ENCODE results near the gene FAM83G.
"Not testable (repeated sequence)": the region's sequence is repeated elsewhere in the genome, so short reads cannot be mapped to it uniquely, and the experiment has no call there.

FAM83G gene, protein sequence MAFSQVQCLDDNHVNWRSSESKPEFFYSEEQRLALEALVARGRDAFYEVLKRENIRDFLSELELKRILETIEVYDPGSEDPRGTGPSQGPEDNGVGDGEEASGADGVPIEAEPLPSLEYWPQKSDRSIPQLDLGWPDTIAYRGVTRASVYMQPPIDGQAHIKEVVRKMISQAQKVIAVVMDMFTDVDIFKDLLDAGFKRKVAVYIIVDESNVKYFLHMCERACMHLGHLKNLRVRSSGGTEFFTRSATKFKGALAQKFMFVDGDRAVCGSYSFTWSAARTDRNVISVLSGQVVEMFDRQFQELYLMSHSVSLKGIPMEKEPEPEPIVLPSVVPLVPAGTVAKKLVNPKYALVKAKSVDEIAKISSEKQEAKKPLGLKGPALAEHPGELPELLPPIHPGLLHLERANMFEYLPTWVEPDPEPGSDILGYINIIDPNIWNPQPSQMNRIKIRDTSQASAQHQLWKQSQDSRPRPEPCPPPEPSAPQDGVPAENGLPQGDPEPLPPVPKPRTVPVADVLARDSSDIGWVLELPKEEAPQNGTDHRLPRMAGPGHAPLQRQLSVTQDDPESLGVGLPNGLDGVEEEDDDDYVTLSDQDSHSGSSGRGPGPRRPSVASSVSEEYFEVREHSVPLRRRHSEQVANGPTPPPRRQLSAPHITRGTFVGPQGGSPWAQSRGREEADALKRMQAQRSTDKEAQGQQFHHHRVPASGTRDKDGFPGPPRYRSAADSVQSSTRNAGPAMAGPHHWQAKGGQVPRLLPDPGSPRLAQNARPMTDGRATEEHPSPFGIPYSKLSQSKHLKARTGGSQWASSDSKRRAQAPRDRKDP

DNA sequence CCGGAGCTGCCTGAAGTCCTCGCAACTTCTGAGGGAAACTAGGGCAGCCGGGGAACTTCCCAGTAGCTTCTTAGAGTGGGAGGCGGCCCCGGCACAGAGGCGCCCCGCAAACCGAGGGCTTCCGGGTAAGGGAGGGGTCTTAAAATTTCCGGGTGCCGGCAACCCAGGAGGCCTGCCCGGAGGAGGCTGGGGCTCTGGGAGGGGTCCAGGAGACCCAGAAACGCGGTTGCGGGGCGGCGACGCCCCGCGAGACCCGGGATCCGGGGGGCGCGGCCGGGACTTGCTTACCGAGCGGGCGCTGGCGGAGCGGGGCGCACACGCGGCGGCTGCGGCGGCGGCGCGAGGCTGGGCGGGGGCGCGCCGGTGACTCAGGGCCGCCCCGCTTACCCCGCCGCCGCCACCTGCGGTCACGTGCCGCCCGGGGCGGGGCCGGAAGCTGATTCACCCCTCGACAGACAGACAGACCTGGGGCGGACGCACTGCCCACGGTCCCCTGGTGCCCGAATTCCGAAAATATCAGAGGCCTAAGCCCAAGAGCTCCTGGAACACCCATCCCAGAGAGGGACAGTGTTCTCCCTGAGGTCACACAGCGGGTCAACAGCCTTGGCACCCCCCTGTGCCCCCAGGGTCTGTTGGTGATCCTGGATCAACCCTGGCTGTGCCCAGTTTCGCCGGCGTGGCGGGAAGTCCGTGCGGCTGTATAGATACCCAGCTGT, at the start of gene FAM83G:
FAM83G (minus strand) TSS at position 344 of the 716 bp plus-strand sequence. CDS start 723 bp downstream, outside the sequence.
- DNase-seq (ENCODE audit: low read depth), result peak; percentile 27

DNA sequence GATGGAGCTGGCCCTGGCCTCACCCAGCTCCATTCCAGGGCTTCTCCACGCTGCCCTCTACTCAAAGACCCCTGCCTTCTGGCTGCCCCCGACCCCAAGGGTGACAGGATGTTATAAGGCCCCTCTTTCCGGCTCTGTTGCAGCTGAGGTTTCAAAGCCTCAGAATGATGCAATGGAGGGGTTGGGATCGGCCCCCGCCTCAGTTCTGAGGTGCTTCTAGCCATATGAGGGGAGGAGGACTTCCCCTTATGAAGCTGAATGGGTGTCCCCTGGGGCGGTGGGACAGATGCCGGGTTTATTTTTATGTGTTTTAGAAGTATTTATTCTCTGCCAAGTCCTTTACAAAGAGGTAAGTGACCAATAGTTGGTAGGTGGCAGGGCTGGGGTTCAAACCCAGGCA, 44.3 kb upstream of the FAM83G start:
- DNase-seq (ENCODE audit: low read depth), result not testable (repeated sequence)

DNA sequence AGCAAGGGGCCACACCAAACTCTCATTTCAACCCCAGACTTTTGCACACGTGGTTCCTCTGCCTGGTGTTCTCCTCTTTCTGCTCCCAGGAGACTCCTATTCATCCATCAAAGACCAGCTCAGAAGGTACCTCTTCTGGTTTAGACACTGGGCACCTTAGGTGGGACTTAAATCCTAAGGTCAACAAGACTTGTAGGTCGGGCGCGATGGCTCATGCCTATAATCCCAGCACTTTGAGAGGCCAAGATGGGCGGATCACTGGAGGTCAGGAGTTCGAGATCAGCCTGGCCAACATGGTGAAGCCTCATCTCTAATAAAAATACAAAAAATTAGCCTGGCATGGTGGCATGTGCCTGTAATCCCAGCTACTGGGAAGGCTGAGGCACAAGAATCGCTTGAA, 42.9 kb upstream of the FAM83G start:
- not testable (repeated sequence) for DNase-seq (ENCODE audit: low read depth)

DNA sequence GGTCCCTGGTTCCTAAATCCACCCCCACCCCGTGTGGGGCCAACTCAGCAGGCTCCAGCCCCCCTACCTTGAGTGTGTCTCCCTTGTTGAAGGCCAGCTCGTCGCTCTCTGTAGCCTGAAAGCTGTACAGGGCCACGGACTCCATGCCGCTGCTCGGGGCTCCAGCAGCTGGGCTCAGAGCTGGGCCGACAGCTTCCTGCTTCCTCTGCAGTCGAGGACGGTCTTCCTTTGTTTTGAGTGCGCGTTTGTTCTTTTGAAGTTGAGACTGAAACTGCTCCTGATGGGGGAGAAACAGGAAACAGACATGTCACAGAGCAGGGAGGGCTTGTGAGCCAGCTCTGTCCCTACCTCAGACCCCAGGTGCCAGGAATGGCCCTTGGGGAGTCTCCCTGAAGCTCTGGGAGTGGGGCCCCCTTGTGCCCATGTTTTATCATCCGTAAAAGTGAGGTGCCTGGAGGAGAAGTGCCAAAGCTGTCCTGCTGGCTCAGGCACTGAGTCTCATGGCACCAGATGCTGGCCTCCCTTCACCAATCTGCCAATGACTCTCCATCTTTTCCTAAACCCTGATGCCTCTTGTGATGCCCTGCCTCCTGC, 42.3 kb upstream of the FAM83G start, which contains the start of gene GRAP:
GRAP (minus strand) TSS at position 176 of the 594 bp plus-strand sequence; CDS start at position 145, 31 bp downstream.
- not testable (repeated sequence) for DNase-seq (ENCODE audit: low read depth)

DNA sequence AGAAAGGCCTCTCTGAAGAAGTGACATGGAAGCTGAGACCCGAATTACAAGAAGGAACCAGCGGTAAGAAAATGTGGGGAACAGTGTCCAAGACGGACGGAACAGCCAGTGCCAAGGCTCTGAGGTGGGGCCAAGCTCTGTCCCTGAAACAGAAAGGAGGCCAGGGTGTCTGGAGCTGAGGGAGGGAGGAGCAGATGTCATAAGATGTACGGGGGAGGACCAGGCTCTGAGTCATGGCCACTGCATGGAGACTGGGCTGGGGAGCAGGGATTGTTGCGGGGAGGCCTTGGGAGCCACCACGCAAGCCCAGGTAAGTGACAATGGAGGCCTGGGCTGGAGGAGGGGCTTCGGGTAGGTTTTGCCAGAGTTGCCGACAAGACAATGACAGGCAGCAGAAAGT, 40.1 kb upstream of the FAM83G start:
- DNase-seq (ENCODE audit: low read depth), result not testable (repeated sequence)

DNA sequence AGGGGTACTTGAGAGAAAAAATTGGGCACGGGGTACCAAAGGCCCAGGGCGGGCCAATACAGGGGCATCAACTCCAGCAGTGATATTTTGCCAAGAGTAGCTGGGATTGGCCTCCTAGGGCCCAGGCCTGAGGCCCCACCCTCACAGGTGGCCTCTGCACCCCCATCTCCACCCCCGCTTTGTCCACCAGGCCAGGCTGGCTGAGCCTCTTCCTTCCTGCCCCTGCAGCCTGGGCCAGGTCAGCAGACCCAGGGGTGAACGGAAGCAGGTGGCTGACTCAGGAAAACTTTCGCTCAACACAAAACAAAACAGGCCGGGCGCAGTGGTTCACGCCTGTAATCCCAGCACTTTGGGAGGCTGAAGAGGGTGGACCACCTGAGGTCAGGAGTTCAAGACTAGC, 38.5 kb upstream of the FAM83G start:
- DNase-seq (ENCODE audit: low read depth), result not testable (repeated sequence)

DNA sequence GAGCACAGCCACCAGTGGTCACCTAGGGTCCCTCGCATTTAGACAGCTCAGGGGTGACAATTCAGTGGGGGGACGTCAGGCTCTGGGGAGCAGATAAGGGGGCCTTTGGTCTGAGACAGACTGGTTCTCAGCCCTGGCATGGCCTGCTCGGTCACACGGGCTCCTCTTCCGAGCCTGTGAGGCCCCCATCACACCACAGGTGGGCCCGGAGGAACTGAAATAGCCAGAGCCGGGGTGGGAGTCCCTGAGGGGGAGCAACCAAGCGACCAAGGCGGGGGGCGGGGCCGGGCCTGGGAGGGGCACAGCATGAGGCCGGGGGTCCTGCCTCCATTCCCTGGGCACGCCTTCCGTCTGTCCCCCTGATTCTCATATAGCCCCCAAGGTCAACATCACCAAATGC, 37.8 kb upstream of the FAM83G start:
- not testable (repeated sequence) for DNase-seq (ENCODE audit: low read depth)

DNA sequence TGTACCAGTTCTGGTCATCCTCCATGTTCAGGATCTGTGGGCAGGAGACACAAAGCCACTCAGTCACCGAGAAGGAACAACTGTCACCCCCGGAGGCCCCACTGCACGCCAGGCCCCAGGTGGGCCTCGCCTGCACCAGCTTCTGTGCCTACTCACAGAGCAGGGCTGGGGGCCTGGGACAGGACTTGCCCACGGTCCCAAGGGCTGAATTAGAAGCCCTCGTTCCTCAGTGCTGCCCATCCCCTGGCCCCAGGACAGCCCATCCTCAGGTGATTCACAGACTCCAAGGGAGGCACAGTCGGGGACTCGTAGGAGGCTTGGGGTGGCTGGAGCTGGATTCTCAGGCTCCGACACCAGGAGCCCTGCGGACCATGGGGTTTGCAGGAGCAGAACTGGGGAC, 37.3 kb upstream of the FAM83G start:
- DNase-seq (ENCODE audit: low read depth), result not testable (repeated sequence)

DNA sequence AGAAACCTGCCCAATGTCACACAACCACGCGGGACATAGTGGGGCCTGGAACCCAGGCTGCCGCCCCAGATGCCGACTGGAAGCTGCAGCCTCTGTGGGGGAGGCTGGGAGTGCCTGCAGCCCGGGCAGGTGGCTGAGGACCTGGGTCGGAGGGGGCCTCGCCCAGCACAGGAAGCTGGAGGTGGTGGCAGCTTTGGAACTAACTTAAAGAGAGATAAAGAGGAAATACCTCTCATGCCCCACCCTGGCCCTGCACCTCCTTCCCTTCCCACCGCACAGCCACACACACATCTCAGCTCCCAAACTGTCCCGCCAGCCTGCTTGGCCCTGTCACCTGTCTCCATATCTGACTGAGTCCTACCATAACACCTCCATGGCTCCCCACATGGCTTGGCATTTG, 35.8 kb upstream of the FAM83G start:
- not testable (repeated sequence) for DNase-seq (ENCODE audit: low read depth)

DNA sequence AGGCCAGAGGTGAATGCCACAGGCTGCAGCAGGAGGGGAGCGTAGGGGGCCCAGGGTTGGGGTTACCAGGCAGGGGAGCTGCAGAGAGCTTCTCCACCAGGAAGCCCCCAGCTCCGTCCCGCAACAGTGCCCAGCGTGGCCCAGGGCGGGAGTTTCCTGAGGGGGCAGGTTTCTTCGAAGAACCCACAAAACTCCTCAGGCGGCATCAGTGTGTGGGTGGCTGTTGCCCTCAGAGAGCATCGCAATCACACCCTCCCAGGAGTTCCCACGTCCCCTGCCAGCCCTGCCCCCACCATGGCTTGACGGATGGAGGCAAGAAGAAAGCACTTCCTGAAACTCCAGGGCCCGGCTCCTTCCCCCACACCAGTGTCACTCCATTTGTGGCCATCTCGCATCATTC, 34.2 kb upstream of the FAM83G start:
- DNase-seq (ENCODE audit: low read depth), result not testable (repeated sequence)

DNA sequence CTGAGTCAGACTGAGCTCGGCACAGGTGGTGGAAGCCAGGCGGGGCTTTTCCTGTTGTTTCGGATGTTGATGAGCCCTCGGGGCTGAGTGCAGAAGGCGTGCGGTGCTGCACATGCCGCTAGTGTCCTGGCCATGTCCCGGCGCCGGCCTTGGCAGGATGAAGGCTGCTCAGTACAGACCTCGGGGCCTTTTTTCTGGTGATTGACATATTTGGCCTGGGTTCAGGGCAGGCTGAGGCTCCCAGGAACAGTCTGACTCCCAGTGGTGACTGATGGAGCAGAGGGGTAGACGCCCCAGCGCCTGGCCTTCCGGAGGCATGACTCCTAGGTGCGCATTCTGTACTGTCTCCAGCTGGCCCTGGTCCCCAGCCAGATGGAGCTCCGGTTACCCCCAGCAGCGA, 33.4 kb upstream of the FAM83G start:
- DNase-seq (ENCODE audit: low read depth), result not testable (repeated sequence)

DNA sequence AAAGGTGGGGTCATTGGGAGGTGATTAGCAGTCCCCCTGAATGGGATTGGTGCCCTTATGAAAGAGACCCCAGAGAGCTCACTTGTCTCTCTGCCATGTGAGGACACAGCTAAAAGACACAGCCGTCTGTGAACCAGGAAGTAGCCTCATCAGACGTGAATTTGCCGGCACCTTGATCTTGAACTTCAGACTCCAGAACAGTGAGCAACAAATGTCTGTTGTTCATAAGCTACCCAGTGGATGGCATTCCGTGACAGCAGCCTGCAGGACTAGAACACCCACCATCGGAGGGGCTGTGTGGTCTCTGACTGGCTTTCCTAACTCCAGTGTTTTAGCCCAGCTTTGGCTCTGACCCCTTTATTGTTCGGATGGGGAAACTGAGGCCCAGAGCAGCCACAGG, 33.0 kb upstream of the FAM83G start:
- DNase-seq (ENCODE audit: low read depth), result not testable (repeated sequence)

DNA sequence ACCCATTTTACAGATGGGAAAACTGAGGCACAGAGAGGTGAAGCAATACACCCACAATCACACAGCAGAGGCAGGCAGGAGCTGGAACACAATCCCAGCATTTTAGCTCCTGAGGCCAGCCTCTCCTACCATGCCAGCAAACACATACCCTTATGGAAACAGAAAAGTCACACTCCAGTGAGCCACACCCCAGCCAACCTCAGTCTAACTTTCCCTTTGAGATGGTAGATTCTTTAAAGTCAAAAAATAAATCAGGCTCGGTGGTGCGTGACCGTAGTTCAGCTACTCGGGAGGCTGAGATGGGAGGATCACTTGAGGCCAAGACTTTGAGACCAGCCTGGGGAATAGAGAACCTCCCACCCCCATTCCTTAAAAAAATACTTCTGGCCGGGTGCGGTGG, 31.6 kb upstream of the FAM83G start:
- DNase-seq (ENCODE audit: low read depth), result not testable (repeated sequence)

DNA sequence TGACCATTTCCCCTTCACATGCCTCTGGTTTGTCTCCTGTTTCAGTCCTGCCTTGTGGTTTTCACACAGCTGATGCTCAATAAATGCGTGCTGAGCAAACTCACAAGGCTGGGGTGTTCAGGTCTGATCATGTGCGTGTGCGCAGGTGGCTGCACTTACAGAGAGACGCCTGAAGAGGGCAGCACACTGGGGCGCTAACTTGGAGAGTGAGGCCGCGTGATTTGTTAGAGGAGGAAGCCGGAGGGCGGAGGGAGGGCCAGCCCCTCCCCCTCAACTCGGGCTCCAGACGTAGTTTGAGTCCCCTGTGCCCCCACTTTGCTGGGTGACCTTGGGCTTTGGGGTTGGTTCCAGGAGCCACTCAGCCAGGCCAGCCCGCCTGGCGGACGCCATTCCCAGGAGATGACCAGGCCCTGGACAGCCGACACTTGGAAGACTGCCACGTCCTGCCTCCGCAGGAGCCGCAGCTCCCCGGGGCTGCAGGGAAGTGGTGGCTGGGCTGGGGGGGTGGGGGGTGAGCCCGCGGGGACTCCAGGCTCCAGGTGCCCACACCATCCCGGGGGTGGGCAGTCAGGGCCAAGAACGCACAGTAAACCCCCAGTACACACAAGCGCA, 27.9 kb upstream of the FAM83G start:
- DNase-seq (ENCODE audit: low read depth), result not testable (repeated sequence)

DNA sequence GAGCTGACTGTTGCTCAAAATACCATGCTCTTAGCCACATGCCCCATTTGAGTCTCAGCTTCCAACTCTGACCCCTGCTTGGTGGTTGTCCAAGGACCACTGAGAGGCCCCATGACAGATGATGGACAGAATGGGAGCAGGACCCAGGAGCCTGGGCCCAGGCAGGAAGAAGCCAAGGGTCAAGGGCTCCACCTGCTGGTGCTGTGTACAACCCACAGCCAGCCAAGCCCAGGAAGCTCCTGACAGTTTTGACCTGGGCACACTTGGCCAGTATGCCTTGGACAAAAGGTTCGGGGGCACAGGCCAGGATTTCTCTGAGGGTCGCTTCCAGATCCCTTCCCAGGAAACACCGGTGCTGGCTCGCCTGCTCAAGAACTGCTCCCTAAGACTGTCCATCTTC, 27.2 kb upstream of the FAM83G start:
- not testable (repeated sequence) for DNase-seq (ENCODE audit: low read depth)

DNA sequence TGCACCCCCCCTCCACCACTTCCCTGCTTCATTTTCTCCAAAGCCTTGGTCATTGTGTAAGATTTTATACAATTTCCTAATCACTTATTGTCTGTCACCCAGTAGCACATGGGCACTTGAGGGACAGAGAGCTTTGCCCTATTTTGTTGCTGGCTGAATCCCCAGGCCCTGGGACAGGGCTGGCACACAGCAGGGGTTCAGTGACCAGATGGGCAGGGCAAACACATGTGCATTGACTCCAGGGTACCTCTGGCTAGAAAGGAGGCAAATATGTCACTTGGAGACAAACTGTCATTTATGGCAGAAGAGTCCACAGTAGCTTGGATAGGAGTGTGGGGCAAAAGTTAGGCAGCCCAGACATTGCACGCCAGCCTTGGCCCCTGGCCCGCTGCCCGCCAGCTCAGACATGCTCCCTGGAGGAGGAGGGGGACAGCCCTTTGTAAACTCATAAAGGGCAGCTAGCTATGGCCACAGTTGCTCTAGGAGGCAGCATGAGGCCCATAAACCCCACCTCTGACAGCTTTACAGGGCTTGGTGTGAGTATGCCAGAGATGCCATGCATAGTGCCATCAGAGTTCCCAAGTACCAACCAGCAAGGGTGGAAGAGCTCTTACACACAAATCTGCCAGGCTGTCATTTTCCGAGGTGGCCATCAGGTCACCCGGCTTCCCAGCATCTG, 26.3 kb upstream of the FAM83G start:
- not testable (repeated sequence) for DNase-seq (ENCODE audit: low read depth)

DNA sequence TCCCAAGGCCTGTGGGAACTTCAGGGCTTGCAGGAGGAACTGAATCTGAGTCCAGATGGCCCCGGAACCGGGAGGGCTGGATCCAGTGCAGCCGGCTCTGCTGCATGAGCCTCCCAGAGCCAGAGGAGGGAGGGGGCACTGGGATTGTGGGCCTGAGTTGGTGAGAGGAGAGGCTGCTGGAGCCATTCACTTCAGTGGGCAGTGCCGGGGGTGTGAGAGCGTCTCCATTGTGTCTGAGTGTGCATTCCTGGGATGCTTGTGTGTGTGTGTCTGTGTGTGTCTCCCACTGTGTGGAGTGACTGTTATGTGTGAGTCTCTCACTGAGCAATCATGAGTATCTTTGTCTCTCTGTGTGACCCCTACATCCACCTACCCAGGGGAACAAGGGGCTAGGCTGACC, 25.2 kb upstream of the FAM83G start:
- DNase-seq (ENCODE audit: low read depth), result not testable (repeated sequence)

DNA sequence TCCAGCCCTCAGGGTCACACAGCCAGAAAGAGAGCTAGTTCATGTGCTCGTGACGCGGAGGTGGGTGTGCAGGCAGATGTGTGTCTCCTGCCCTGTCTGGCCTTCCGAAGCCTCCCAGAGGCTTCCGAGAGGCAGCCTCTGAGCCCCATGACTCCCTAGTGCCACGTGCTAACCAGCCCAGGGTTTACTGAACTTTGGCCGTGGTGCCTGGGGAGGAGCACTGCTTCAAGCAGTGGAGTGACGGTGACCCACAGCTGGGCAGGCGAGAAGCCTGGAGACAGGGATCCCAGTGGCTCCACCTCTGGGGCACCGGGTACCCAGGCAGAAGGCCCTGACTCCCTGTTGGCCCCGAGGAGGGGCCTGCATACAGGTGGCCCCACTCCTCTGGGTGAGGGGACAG, 24.1 kb upstream of the FAM83G start:
- DNase-seq (ENCODE audit: low read depth), result not testable (repeated sequence)

DNA sequence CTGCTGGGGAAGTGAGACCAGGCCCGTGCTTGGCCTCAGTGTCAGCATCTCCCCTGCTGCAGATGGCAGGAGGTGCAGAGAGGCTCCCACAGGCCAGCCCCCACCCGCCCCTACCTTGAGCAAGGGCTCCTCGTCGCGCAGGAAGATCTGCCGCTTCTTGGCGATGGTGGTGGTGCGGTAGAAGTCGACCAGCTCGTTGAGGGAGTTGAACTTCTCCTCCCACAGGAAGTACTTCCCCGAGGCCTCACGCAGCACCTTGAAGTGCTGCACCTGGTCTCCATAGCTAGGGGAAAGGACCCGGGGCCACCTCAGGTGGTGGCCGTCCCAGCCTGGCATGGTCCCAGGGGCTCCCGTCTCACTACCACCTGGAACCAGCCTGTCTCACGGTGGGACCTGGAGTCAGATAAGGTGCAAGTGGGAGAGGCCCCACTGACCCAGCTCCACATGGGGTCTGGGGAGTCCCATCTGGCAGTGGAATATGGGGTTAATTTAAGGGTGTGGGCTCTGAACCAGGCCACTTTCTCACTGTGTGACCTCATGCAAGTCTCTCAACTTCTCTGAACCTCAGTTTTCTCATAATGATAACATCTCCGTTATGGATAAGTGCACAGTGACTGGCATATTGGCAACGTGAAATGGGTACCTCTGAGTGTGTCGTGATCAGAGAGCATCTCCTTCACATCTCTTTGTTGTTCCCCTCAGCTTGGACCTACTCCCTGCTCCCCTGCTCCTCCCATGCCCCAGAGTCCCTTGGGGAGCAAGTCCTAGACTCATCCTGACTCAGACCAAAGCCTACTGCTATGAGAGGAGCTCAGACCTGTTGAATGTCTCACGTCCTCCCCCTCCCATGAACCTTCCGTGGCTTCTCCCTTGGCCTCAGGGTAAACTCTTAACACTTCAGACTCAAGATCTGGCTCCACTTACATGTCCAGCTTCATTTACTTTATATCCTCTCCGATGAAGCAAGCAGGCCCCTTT, 19.8 kb upstream of the FAM83G start:
- no peak for DNase-seq (ENCODE audit: low read depth)
